RPMI8226 (cell line): Measurements from ENCODE around the gene HLA-B.

Experiments used
- DNase-seq: peaks from one replicate; pipeline ENCODE4 v3.0.0-alpha.2; 2015

The HLA-B gene

DNA sequence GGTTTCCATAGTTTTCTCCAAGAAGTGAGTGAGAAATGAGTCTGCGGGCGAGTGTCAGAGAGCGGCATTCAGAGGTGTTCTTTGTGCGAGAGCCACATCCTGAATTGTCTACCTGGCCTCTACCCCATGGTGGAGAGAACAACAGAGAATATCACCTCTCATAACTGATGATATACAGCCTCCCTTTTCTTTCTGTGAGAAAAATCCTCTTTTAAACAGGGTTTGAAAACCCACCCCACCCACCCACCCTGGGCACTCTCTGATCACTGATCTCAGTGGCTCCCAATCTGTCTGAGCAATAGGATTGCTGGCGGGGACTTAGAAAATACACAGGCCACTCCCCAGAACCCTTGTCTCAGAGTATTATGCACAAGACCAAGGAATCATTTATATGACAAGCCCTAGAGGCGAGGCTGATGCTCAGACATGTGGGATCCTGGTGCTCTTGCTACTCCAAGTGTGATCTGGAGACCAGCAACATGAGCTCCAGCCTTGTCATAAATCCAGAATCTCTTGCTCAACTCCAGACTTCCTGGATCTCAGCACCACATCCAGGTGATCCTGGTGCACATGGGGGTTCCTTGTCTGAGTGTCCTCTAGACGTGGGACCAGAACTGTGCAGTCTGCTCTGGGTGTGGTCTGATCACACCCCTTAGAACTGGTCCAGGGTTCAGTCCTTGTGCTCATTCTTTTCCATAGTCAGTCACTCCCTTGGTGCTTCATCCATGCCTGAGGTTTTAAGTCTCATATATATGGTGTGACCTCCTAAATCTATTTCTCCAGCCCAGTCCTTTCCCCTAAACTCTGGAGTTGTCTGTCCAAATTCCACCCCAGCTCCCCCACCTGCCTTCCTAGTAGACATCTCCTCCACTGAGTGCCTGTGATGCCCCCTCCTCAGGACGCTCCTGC, 5.3 kb downstream of the HLA-B start:
- no peak for DNase-seq

DNA sequence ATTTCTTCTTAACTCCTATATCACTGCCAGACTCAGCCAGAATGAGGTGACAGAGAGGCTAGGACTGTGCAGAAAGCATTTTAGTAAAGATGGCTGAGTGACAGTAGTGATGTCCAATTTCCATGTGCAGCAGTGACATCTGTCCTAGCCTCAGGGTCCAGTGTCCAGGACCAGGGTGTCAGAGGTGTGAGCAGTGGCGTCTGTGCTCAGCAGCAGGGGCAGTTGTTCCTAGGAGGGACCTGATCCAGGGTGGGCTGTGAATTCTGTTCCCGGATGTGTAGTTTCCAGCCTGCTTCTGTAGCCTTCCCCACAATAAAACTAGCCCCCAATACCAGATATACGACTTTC, 6.0 kb downstream of the HLA-B start:
- DNase-seq: no peak

DNA sequence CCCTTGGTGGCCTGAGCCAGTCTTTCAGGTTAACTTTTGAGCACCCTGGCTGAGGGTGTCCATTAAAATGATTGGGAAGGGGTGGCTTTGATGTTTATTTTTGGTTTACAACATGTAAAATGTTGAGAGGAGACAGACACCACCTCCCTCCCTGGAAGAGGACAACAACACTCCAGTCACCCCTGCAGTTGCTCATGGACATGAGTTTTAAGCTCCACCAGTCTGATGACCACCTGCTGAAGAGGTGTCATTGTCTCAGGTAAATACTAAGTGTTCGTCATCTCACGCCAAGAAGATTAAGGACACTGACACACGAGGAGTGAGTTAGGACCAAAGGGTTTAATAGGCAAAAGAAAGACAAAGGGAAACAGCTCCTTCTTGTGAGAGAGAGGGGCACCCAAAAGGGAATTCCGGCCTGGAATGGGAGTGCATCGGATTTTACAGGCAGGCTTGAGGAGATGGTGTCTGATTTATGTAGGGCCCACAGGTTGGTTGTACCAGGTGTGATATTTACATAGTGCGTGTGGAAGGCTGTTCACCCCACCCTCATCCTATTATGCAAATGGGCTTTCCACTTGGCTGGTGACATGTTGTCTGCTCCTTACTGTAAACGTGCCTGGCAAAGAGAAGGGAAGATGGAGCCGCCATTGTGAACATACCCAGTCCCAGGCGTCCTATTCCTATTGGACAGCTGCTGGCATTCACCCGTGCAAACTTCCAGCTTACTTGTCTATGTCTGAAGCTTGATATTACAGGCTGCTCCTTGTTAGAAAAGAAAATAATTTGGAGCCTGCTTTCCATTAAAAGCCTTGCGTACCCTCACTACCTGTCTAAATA, 6.6 kb downstream of the HLA-B start:
- no peak for DNase-seq

DNA sequence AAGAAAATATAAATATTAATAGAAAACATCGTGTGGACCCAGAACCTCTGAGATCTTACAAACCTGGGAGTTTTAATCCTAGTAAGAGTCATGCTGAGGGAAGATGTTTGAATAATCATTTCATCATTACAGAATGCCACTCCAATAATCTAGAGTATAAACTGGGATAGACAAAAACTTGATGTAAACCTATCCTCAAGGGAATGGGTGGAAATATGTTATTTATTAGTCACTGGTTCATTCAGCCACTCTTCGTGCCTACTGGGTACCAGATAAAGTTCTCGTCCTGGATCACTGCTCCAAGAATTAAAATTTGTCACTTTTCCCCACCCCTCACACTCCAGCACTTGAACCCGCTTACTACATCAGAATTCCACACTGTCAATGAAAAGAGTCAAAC, 7.7 kb downstream of the HLA-B start:
- no peak for DNase-seq

DNA sequence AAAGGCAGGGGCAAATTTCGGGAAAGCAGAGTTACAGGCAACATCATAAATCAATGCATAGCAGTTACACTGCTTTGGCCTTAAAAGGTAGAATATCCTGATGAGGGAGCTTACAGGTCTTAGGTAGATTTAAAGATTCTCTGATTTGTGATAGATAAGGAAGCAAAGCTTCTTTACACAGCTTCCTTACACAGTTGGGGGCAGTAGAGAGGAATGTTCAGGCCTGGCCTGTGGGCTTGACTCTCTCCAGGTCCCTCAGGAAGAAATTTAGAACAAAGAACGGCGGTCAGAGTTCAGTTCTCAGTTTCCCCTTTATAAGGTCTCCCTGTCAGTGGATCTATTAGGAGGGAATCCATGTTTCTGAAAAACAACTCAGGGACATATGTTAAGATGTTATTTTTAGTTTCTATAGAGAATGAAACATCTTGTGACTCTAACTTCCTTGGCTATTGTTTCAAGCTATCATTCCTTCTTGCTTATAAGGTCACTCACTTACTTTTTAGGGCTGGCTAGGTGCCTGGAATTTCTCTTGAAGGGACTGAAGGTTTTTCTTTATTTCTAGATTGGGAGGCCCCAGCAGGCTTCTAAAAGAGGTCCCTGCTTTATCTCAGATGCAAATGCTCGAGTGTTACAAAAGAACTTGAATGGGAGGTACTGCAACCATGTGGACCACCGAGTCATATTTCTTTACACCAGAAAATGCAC, 11.8 kb downstream of the HLA-B start:
- no peak for DNase-seq

DNA sequence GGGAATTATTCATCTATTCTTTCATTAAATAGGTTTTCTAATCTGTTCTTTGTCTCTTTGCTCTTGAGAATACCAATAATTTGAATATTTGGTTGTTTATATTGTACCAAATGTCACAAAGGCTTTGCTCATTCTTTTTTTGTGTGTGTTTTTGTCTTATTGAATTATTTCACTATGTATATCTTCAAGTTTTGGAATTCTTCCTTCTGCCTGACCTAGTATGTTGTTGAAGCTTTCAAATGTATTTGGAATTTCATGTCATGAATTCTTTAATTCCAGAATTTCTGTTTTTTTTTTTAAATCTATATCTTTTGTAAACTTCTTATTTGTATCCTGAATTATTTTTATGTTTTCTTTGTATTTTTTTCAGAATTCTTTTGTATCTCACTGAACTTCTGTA, 16.8 kb downstream of the HLA-B start:
- DNase-seq: no peak

DNA sequence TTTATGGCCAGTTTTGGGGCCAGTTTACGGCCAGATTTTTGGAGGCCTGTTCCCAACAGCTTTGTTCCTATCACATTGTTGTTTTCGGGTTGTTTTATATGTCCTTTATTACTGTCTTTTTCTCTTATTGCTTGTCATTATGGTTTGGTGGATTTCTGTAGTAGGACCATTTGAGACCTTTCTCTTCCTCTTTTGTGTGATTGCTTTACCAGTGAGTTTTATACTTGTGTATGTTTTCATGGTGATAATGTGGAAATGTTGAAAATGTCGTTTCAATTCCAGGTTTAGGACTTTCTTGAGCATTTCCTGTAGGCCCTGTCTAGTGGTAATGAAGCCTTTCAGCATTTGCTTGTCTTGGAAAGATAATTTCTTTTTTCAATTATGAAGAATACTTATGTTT, 17.8 kb downstream of the HLA-B start:
- DNase-seq: no peak

DNA sequence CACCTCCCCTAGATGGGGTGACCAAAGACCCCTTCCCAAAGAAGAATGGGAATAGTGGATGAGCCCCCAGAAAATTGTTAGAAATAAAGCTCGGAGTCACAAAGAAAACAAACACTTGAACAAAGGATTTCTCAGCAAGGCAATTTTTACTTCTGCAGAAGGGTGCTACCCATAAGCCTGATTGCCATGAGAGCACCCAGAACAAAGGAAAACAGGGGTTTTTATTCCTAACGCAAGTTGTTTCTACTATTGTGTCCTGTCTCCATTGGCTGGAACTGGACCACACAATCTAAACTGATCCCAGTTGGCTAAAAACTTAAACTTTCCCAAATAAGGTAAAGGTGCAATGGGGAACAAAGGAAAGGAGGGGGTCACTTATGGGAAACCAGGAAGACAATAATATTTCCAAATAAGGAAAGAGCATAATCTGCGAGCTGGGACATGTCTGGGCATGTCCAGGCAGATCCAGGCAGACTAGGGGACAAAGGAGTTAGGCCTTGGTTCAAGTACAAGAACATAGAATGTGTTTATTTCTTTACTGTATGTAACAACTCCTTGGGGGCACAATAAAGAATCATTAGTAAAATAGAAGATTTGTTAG, 20.0 kb downstream of the HLA-B start:
- DNase-seq: no peak

DNA sequence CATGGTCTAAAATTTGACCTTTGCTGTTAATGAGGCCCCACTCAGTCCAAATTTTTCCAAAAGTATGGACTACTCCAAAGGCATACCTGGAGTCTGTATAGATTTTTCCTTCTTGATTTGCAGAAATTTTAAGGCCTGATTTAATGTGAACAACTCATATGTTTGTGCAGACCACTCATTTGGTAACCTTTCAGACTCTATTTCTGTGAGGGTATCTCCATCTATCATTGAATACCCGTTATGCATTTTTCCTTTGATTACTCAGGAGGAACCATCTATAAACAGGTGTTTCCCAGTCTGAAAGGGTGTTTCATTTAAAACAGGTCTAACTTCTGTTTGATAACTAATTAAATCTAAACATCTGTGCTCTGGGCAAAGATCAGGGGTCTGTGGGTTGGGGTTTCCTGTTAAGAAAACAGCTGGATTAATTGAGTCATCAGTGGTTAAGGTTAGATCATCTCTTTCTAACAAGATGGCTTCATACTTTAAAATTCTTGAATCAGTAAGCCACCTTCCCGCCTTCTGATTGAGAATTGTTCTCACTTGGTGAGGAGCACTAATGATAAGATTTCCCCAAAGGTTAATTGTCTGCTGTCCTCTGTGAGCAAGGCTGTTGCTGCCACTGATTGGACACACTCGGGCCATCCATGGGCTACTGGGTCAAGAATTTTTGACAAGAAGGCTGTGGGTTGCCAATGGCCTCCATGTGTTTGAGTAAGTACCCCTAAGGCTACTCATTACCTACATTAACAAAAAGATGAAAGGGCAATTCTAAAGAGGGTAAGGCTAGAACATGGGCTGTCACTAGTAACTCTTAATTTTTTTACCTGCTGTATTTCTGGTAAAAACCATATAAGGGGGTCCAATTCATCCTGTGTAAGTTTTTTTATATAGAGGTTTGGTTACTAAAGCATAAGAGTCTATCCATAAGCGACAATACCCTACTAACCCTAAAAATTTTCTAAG, 24.1 kb downstream of the HLA-B start:
- DNase-seq: no peak

DNA sequence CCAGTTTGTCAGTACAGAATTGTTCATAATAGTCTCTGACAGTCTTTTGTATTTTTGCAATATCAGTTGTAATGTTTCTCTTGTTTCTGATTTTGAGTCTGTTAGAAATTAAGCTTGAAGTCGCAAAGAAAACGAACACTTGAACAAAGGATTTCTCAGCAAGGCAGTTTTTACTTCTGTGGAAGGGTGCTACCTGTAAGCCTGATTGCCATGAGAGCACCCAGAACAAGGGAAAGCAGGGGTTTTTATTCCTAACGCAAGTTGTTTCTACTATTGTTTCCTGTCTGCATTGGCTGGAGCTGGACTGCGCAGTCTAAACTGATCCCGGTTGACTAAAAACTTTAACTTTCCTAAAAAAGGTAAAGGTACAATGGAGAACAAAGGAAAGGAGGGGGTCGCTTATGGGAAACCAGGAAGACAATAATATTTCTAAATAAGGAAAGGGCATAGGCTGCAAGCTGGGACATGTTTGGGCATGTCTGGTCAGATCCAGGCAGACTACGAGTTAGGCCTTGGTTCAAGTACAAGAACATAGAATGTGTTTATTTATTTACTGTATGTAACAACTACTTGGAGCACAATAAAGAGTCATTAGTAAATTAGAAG, 28.5 kb downstream of the HLA-B start:
- no peak for DNase-seq

DNA sequence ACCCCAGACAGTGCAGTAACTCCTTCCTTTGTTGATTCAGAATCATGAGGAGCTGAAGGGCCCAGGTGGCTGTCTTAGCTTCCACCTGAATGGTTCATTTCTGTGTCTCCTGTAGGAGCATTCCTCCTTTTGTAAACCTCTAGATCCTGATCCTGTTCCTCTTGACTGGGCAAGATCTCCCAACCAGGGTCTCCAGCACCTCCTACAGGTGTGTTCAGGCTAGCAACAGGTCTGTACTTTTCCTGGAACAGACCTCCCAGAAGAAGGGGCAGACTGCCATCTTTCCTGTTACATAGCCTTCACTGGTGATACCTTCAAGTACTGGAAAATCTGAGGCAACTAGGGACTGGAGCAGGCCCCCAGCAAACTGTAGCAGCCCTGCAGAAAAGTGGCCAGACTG, 35.2 kb downstream of the HLA-B start:
- DNase-seq: no peak

DNA sequence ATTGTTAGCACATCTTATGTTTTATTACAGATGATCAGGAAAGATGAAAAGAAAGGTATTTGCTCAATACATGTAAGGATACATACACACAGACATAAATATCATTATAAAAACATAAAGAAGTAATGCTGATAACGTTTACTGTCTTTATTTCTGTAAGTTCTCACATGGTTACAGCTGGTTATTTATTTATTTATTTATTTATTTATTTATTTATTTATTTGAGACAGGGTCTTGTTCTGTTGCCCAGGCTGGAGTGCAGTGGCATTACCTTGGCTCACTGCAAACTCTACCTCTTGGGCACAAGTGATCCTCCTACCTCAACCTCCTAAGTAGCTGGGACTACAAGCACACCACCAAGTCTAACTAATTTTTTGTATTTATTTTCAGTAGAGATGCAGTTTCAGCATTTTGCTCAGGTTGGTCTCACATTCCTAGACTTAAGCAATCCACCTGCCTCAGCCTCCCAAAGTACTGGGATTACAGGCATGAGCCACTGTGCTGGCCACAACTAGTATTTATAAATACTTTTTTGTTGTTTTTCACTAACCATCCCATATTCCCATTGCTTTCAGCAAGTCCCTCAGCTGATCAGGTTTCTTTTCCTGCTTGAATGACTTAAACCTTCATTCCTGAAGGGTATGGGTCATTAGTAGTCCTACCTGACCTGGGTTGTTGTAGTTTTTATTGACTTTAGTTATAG, 35.8 kb downstream of the HLA-B start:
- no peak for DNase-seq

DNA sequence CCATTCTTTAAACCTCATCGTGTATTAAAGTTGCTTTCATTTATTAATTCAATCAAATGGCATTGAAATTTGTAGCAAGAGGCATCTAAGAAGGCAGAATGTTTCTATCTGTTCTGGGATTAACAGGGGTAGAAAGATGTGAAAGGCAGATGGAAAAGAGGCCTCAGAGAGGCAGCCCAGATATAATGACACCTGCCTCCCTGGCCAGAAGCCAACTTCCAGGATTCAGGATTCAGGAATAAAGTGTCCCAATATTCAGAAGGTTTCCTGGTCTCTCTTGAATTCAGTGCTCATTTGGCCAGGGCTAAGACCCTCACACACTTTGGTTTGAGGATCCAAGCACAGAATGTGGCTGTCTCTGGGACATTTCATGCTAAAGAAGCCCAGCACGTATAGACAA, 39.9 kb downstream of the HLA-B start:
- no peak for DNase-seq

DNA sequence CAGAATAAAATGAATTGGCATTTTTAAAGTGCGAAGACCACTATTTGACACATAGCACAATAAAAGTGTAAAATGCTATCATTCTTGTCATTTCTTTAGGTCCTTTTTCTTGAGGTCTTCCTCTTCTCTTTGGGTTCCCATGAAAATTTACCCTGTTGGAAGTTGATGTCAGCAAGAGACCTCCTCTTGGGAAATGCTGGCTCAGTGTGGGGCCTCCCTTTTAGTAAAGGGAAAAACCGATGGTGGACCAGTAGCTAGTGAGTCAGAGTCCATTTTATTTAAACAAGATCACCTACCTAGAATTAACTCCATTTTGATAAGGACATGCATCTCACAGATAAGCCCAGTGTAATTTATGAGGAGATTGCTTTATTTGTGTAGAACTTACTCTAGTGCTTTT, 47.3 kb downstream of the HLA-B start:
- no peak for DNase-seq

DNA sequence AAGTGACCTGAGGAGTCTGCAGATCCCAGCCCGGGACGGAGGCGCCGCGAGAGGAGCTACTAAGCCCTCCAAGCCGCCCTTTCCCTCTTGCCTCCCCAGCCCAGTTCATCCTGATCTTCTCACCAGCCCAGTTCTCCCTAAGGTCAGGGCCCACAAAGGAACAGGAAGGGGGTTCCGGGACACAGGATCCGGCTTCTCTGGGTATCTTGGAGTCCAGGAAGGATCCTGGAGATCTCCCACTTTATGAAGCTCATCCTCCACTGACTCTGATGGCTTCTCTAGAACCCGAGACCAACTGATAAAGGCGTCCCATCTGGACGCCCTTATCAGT, 48.2 kb downstream of the HLA-B start:
- DNase-seq: no peak

DNA sequence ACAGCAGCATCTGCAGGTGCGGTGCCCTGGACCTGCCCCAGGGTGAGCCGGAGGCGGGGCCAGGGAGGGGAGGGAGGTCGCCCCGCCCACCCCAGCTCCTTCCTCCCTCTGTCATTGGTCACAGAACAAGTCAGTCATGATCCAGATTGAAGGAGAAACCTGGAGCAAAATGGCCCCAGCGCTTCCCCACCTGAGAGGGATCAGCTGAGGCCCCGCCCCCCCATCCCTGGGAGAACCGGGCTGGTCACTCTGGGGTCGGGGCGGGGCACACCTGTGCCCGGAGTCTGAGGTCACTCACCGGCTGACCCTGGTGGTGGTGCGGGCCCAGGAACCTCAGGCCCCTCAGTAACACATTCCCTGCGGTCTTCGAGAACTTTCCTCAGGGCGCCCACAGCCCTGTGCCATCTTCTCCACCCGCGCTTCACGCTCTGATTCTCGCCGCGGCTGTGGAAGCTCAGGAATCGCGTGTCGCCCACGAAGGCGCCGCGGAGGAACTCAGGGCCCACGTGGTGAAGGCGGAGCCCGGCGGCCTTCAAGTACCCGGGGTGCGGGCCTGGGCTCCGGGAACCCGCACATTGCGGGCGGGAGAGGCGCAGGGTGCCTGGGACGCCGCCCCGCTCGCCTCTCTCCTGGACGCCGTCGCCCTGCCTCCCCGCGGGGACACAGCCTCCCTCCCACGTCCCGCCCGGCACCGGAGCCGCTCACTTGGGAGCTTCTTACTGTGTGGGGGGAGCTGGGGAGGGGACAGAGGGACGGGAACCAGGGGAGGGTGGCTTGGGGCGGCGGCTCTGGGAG, 48.7 kb downstream of the HLA-B start:
- peak; percentile 86 for DNase-seq

DNA sequence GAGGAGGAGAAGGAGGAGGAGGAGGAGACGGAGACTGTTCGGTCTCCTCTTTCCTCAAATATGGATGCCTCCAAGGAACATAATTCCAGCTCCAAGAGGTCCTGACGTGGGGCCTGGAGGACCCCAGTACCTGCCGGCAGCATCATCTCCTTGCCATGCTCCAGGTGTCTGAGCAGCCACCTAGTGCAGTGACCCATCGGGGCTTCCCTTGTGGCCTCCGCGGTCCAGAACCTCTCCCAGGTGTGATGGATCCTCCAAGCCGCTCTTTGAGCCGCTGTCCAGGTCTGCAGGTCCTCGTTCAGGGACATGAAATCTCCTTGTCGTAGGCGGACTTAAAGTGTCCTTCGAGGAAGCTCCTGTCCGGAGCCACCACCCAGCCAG, 49.3 kb downstream of the HLA-B start:
- DNase-seq: no peak

DNA sequence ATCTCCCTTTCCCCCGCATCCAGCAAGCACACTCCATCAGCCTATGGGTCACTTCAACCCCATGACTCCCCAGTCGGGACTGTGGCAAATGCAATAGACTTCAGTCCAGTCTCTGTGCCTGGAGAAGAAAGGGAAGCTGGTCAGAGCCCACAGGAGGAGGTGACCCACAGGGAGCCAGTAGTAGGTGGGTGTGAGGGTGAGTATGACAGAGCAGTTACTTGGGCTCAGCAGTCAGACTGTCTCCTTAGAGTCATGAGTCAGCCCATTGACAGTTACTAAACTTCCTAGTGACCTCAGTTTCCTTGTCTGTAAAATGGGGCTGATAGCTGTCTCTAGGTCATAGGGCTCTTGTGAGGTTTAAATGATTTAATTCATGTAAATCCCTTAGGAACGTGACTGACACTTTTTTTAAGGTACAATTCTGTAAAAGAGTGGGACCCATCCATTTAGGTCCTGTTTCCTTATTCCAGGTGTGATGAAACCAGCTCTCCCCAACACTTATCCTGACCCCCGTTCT, 51.2 kb downstream of the HLA-B start:
- no peak for DNase-seq

DNA sequence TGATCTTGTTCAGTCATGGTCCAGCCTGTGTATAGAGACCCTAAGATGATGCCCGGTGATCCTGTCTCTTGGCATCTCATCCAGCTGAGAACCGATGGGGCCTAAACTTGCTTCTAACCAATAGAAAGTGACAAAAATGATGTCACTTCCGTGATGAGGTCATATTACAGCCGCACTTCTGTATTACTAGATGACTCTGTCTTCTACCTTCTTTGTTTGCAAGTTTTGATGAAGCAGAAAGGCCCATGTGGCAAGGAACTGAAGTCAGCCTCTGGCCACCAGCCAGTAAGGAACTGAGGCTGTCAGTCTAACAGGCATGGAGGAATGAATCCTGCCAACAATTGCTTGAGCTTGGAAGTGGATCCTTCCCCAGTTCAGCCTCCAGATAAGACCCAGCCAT, 52.3 kb downstream of the HLA-B start:
- peak; percentile 47 for DNase-seq
